ENCODE data around the gene ENPP4.

DNA sequence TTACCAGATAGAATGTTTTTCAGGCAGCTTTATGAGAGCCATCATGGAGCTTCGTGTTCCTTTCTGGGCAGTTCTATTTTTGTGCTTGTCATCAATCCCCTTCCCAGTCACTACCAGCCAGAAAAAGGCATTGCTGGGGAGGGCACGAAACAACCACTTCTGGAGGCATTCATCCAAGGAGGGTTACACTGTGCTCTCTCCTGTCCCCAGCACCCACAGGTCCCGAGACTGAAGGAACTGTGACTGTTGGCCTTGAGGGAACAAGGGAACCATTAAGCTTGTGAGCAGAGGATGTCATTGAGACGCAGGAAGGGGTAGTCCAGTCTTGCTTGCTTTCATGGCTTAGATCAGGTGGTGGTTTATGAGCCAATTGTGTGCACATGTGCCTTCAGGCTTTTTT, 61.1 kb downstream of the ENPP4 start:
- TF ChIP-seq SUZ12 (IDR thresholded peaks at IDR 0.05; ENCODE audit: extremely low read depth, insufficient read depth, insufficient read length) (no peak), ZNF274 (IDR thresholded peaks at IDR 0.05; ENCODE audit: low read depth, low read length) (no peak)

All from NT2/D1 (cell line).